GM19397 (cell line): ENCODE data around the gene KRT33B.
"Not testable (repeated sequence)": the region's sequence is repeated elsewhere in the genome, so short reads cannot be mapped to it uniquely, and the experiment has no call there.

Source experiments
- ATAC-seq: cut with Tn5 transposase; IDR thresholded peaks from one replicate; pipeline ENCODE4 v1.9.1; 2021; ENCODE audit warnings: mild to moderate bottlenecking, moderate library complexity; ENCODE audit not compliant: unreplicated experiment

Gene KRT33B

GRCh38 chr17:41350381-41350878 is 19.2 kb downstream of the KRT33B start, which contains the start of gene KRT33A:
TSS of gene KRT33A (minus strand) at chr17:41350828. CDS start at chr17:41350767, 61 bp downstream.
- ATAC-seq: not testable (repeated sequence)

GRCh38 chr17:41347869-41348760 is 21.5 kb downstream of the KRT33B start:
- no peak for ATAC-seq

GRCh38 chr17:41346421-41346820 is 23.2 kb downstream of the KRT33B start:
- not testable (repeated sequence) for ATAC-seq

GRCh38 chr17:41345992-41346391 is 23.6 kb downstream of the KRT33B start:
- no peak for ATAC-seq

GRCh38 chr17:41343029-41343428 is 26.6 kb downstream of the KRT33B start:
- no peak for ATAC-seq

- no peak for ATAC-seq
These were observed 28.4 kb downstream of the KRT33B start for GRCh38 chr17:41340934-41341861.

GRCh38 chr17:41340494-41340893 is 29.1 kb downstream of the KRT33B start:
- ATAC-seq: no peak

- ATAC-seq: no peak
These were observed 29.9 kb downstream of the KRT33B start for GRCh38 chr17:41339571-41340172.

GRCh38 chr17:41338961-41339485 is 30.6 kb downstream of the KRT33B start:
- no peak for ATAC-seq

GRCh38 chr17:41335747-41336146 is 33.9 kb downstream of the KRT33B start:
- no peak for ATAC-seq

GRCh38 chr17:41334385-41335305 is 35.0 kb downstream of the KRT33B start:
- ATAC-seq: no peak

- ATAC-seq: no peak
These were observed 35.8 kb downstream of the KRT33B start for GRCh38 chr17:41333836-41334235.

GRCh38 chr17:41333098-41333497 is 36.5 kb downstream of the KRT33B start:
- no peak for ATAC-seq

GRCh38 chr17:41332239-41332638 is 37.4 kb downstream of the KRT33B start:
- no peak for ATAC-seq

GRCh38 chr17:41331606-41332005 is 38.0 kb downstream of the KRT33B start:
- no peak for ATAC-seq

- no peak for ATAC-seq
These were observed 40.2 kb downstream of the KRT33B start for GRCh38 chr17:41329279-41329948.

- ATAC-seq: no peak
These were observed 41.4 kb downstream of the KRT33B start for GRCh38 chr17:41328207-41328606.

GRCh38 chr17:41327411-41328120 is 42.0 kb downstream of the KRT33B start:
- ATAC-seq: no peak
